Measurements from ENCODE around the gene ZNF143.

GRCh38 chr11:9530901-9531625 lies 70.3 kb downstream of the ZNF143 start:
- TF ChIP-seq POLR2A (IDR thresholded peaks at IDR 0.05) (no peak), CTCF (IDR thresholded peaks at IDR 0.05) (no peak)

Data from vagina (tissue), 2 donors.